SU-DHL-6 (cell line): ENCODE results near the gene ANKRD33.

Experiments used
- EZH2phosphoT487 ChIP-seq: fragments of 200-600 bp; sonication (generic), shearing (Covaris generic); conservative IDR thresholded peaks from 2 replicates; pipeline ENCODE4 v1.6.1; 2018; ENCODE audit warnings: mild to moderate bottlenecking, antibody characterized with exemption, low read length, moderate library complexity, mixed read lengths
- TF ChIP-seq, protein P1 (sequence below): fragments of 200-600 bp; sonication (generic); IDR thresholded peaks from one replicate; pipeline ENCODE4 v1.5.1; 2017; ENCODE audit warnings: antibody characterized with exemption, mild to moderate bottlenecking, low read length, moderate library complexity; ENCODE audit not compliant: insufficient read depth, poor library complexity, severe bottlenecking

DNA sequence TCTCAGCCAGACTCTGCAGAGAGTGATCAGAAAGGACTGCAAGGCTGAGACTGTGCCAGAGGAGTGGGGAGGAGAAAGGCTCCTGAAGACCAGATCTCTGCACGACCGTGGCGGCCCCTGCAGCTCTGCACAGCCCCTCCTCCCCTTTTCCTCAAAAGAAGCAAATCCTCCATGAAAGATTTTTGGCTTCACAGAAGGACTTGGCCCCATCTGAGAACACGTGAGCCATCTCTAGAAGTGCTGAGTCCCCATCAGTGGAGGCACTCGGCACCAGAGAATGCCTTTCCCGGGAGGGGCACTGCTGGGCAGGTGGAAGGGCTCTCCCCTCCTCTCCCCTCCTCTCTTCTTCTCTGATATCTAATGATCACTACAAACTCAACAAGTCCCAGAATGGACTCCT, 46.2 kb upstream of the ANKRD33 start:
- TF ChIP-seq, protein P1, sequence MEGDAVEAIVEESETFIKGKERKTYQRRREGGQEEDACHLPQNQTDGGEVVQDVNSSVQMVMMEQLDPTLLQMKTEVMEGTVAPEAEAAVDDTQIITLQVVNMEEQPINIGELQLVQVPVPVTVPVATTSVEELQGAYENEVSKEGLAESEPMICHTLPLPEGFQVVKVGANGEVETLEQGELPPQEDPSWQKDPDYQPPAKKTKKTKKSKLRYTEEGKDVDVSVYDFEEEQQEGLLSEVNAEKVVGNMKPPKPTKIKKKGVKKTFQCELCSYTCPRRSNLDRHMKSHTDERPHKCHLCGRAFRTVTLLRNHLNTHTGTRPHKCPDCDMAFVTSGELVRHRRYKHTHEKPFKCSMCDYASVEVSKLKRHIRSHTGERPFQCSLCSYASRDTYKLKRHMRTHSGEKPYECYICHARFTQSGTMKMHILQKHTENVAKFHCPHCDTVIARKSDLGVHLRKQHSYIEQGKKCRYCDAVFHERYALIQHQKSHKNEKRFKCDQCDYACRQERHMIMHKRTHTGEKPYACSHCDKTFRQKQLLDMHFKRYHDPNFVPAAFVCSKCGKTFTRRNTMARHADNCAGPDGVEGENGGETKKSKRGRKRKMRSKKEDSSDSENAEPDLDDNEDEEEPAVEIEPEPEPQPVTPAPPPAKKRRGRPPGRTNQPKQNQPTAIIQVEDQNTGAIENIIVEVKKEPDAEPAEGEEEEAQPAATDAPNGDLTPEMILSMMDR: no peak
- no peak for TF ChIP-seq EZH2phosphoT487
